LoVo (cell line): ENCODE results near the gene RGL2.

ENCODE experiments used
- DNase-seq: peaks from one replicate; pipeline ENCODE4 v3.0.0-alpha.2; 2016; ENCODE audit warnings: low spot score

Gene RGL2

DNA sequence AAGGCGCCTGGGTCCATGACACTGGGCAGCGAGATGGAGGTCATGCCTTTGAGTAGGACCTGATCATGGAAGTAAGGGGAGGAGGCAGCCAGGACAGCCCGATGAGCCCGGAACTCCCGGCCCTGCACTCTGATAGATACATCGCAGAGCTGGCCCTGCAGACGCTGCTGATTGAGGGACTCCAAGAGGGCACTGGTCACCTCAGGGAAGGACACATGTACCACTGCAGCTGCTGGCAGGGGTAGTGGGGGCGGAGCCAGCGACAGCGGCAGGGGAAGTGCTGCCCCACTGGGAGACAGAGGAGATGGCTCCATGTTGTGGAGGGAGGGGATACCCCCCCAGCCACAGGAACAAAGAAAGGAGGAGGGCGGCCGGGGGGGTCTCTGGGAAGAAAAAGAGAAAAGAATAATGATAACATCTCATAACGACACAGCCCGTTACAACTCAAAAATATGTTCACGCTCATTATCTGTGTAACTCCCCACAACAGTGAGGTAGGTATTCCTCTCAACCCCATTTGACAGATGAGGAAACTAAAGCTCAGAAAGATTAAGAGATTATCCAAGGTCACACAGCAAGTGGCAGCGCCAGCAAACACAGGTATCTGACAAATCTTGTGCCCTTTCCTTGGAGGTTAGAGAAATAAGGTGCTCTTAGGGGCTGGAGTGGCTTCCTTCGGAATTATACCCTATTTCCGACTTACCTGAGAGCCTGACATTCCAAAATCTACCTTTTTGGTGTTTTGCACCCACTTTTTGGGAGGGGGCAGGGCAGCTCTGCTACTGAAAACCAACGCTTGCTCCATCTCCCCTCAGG is 18.1 kb upstream of the RGL2 start:
- DNase-seq: no peak

- DNase-seq: no peak
These were observed 17.3 kb upstream of the RGL2 start for GRCh38 chr6:33315793-33316602.

- DNase-seq: no peak
These were observed 16.4 kb upstream of the RGL2 start for GRCh38 chr6:33314943-33315792.

- DNase-seq: peak; percentile 51
These were observed 15.8 kb upstream of the RGL2 start for GRCh38 chr6:33314515-33314942.

DNA sequence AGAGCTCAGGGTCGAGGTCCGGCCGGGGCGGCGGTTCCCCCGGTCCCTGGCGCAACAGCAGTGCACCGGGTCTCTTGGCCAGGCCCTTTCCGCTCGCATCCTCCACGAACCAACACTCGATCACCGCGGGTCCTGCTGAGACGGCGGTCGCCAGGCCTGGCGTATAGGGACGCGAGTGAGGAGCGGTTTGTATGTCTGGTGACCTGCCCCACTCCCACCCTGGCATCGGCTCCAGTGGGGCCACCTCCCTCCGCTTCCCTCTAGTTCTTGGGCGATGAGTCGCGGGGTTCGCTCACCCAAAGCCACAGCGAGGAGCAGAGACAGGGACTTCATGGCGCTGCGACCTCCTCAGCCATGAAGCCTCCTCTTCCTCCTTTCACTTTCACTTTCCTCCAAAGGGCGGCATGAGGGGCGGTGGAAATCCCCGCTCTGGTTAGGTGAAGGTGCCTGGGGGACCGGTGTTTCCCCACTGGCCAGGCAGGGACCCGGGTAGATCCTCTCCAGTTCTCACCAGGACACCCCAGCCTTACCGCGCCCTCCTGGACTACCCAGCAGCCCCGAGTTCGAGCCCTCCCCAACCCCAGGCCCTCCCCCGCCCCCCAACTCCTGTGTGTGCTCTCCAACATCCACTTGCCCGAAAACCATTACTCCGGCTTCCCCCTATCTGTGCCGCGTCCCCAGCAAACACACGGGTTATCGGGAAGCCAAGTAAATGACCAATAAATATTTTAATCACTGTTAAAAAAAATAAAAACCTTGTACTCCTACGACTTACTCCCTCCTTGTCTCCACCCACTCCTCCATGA is 15.2 kb upstream of the RGL2 start, which contains the start of gene TAPBP:
Gene TAPBP, minus strand, starts transcription at position 370 of the 806 bp plus-strand sequence. Its CDS starts 37 bp downstream, at position 333.
- DNase-seq: peak; percentile 64

DNA sequence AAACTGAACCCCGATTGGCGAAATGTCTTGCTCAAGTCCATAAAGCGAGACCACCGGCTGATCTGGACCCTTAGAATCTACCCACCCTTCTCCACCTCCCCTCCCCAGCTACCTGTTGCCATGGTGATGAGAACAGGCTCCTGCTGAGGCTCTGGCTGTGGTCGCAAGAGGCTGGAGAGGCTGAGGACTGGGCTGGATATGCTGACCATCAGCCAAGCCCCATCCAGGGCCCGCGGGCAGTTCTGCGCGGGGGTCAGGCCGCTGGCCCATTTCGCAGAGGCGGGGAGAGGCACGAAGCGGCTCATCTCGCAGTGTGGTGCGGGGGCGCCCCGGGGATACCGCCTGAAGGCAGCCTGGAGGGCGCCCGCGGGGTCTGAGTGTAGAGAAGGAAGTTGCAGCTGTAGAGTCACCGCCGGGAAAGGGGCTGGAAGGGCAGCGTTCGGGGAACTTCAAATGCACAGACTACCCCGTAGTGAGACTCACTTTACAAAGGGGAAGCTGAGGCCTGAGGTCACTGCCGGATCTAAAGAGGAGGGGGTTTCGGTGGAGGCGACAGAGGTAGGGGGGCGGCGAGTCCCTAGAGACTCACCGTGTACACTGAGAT is 14.5 kb upstream of the RGL2 start:
- no peak for DNase-seq

DNA sequence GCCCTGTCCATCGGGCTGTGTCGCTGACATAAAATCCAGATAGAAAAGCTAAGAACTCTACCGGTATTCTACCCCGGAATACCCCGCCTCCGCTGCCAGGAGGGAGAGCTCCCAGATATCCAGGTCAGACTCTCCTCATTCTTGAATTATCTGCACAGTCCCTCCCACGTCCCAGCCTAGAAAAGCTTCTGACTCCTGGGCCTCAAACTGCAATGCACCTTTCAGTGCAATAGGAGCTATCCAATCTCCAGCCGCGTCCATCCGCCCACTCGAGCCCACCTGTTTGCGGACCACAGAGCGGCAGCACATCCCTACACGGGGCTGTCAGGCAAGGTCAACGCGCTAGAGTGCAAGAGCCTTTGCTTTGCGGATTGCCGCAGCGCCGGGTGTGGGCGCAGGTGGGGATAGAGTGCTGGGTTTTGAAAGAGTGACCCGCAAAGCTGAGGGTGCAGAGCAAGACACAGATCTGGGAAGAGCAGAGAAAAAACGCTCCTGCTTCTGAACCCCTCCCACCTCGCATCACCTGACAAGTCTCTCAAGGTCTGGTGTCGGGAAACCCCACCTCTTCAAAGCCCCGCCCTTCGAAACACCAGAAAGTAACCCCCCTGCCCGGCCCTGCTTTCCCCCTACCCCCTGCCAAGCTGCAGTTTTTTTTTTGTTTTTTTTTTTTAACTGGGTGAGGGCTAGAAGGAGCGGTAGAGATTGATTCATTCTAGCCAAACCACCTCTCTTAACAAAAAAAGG is 13.8 kb upstream of the RGL2 start:
- peak; percentile 73 for DNase-seq

- DNase-seq: no peak
These were observed 7.6 kb upstream of the RGL2 start for GRCh38 chr6:33306356-33306755.

DNA sequence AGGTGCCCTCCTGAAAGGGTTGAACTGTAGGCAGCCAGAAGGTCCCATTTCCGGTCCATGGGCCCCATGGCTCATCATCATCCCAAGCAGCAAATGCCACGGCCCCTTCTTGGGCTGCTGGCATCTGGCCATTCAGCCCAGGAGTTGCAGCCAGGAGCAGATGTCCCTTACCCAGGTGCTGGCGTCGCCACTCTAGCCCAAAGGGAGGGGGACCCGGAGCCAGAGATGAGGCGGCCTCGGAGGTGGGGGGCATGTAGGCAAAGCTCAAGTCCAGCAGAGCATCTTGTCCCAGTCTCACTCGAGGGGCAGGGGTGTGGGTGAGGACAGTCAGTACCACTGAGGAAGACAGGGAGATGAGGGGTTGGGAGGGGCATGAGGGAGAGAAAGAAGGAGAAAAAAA is 6.3 kb upstream of the RGL2 start:
- DNase-seq: no peak

- DNase-seq: no peak
These were observed 5.5 kb upstream of the RGL2 start for GRCh38 chr6:33304216-33304615.

GRCh38 chr6:33301877-33302276 is 3.1 kb upstream of the RGL2 start:
- DNase-seq: no peak

GRCh38 chr6:33299237-33299944 is 649 bp upstream of the RGL2 start:
- peak; percentile 92 for DNase-seq

DNA sequence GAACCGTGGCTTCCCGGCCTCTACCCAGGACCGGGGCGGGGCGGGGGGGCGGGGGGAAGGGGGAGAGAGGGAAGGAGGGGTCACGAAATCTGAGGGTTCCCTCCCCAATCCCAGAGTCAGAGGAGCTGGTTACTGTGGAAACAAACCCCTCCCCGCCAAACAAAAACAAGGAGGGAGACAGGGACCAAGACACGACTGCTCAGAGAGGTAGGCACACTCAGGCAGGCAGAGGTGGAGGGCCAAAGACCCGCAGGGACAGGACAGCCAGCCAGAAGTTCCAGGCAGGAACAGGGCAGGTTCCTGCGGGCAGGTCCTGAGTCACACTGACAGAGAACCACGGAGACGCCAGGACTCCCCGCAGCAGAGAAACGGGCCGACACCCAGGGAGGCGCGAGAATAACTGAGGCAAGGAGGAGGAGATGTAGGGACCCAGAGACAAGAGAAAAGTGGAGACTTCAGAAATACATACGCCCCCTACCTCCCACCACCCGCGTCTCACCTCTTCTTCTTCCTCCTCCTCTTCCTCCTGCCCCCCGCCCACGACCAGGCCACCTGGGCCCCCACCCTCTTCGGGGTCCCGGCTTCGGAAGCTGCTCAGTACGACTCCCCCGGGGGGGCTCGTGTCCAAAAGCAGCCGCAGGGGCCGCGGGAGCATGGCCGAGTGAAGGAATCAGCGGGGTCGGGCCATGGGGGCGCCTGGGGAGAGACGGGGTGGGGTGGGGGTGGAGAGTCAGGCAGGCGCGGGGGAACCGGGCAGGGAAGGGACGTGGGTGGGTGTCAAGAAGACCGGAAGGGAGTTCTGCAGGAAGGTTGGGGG is 578 bp downstream of the RGL2 start:
- DNase-seq: peak; percentile 49

DNA sequence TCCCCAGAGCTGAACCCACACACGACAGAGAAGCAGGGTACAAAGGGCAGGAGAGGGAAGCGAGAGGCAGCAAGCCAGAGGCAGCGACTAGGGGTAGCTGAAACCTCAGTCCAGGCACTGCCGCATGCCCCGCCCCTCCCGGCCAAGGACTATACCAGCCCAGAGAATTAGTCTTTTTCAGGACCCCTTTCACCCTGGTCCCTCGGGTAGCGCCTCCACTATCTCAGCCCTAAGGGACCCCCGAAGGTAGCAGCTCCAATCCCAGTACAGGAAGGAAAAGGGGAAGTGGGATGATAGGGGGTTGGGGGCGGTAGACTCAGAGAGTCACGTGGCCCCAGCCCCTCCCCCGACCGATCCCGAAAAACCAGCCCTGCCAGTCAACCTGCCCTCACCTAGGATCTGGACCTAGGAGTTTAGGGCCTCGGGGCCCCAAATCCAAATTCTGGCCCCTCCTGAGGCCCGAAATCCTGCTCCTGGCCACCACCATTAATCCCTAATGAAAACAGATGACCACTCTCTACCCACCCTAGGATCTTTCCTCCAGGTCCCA is 1.3 kb downstream of the RGL2 start:
- no peak for DNase-seq

GRCh38 chr6:33296797-33297405 is 1.8 kb downstream of the RGL2 start:
- DNase-seq: no peak

GRCh38 chr6:33295621-33296369 is 2.9 kb downstream of the RGL2 start:
- DNase-seq: no peak
